HEK293 (cell line): Measurements from ENCODE around the gene PFN1.
"Not testable (repeated sequence)": the region's sequence is repeated elsewhere in the genome, so short reads cannot be mapped to it uniquely, and the experiment has no call there.

Experiments
- CTCF ChIA-PET: fragments of 350-600 bp; formaldehyde crosslinking; extraction: SDS; loops from one replicate; lab custom pipeline; 2021; ENCODE audit warnings: antibody characterized with exemption; lab: Yijun Ruan, JAX
- POLR2A ChIA-PET: fragments of 300-600 bp; formaldehyde crosslinking; extraction: SDS; loops from one replicate; lab custom pipeline; 2020; ENCODE audit warnings: antibody characterized with exemption, inconsistent platforms; lab: Yijun Ruan, JAX
- H3K27ac ChIP-seq: fragments of 200-500 bp; sonication (Bioruptor generic); 2 replicates; pipeline ENCODE4 v1.5.1; 2014; ENCODE audit warnings: low read depth, low read length, control low read depth, inconsistent platforms; ENCODE audit errors: extremely low read depth
- H3K36me3 ChIP-seq, 2 experiments: fragments of 200-500 bp in 1 of 2; sonication (Bioruptor generic) in 1 of 2; 1 replicate in 1 of 2; 2 replicates in 1 of 2; pipeline ENCODE4 v1.5.1; 2014 to 2017; ENCODE audit warnings: inconsistent platforms in 2 of 2, low read length in 2 of 2; ENCODE audit not compliant: control insufficient read depth in 2 of 2, insufficient read depth in 1 of 2
- H3K4me1 ChIP-seq: fragments of 200-500 bp; sonication (Bioruptor generic); 2 replicates; pipeline ENCODE4 v1.5.1; 2014; ENCODE audit warnings: mild to moderate bottlenecking, low read length, inconsistent platforms; ENCODE audit not compliant: control insufficient read depth, insufficient read depth
- H3K4me3 ChIP-seq: 2 replicates; pipeline ENCODE4 v1.5.1; 2011; ENCODE audit warnings: low read depth, mild to moderate bottlenecking, control low read depth, low read length, moderate library complexity
- H3K9me3 ChIP-seq: fragments of 200-500 bp; sonication (Bioruptor generic); 2 replicates; pipeline ENCODE4 v1.5.1; 2014; ENCODE audit warnings: low read depth, low read length, inconsistent platforms; ENCODE audit not compliant: control insufficient read depth, insufficient read depth
- MEIS1 ChIP-seq: sonication (generic); formaldehyde crosslinking; IDR thresholded peaks from 2 replicates; pipeline ENCODE4 v1.8.1; 2022; ENCODE audit warnings: missing genetic modification reagents, mild to moderate bottlenecking, borderline replicate concordance
- ZIC2 ChIP-seq: fragments of 450-650 bp; formaldehyde crosslinking; IDR thresholded peaks from 2 replicates; pipeline ENCODE4 v1.5.1; 2016; ENCODE audit warnings: missing biosample characterization, missing genetic modification characterization
- ZNF121 ChIP-seq: fragments of 450-650 bp; formaldehyde crosslinking; IDR thresholded peaks from 2 replicates; pipeline ENCODE4 v1.5.1; 2016; ENCODE audit warnings: missing biosample characterization, missing genetic modification characterization
- ZNF16 ChIP-seq: fragments of 450-650 bp; formaldehyde crosslinking; IDR thresholded peaks from 2 replicates; pipeline ENCODE4 v1.5.1; 2016; ENCODE audit warnings: low read depth, missing biosample characterization, missing genetic modification characterization
- ZNF292 ChIP-seq: fragments of 450-650 bp; formaldehyde crosslinking; IDR thresholded peaks from 2 replicates; pipeline ENCODE4 v1.5.1; 2016; ENCODE audit warnings: low read depth, missing biosample characterization, missing genetic modification characterization, borderline replicate concordance
- ZNF341 ChIP-seq: fragments of 450-650 bp; formaldehyde crosslinking; IDR thresholded peaks from 2 replicates; pipeline ENCODE4; 2016; ENCODE audit warnings: low read depth, missing biosample characterization, missing genetic modification characterization
- ZNF621 ChIP-seq: fragments of 450-650 bp; formaldehyde crosslinking; IDR thresholded peaks from 2 replicates; pipeline ENCODE4 v1.5.1; 2017; ENCODE audit warnings: missing biosample characterization, missing genetic modification characterization
- ZNF660 ChIP-seq: fragments of 450-650 bp; IDR thresholded peaks from 2 replicates; pipeline ENCODE4 v1.5.1; 2018; ENCODE audit warnings: missing biosample characterization, mild to moderate bottlenecking, missing genetic modification characterization
- ZNF76 ChIP-seq: fragments of 450-650 bp; formaldehyde crosslinking; IDR thresholded peaks from 2 replicates; pipeline ENCODE4; 2016; ENCODE audit warnings: low read depth, missing biosample characterization, missing genetic modification characterization, borderline replicate concordance
- ZNF792 ChIP-seq: fragments of 450-650 bp; formaldehyde crosslinking; IDR thresholded peaks from 2 replicates; pipeline ENCODE4 v1.5.1; 2016; ENCODE audit warnings: missing biosample characterization, missing genetic modification characterization
- ZNF837 ChIP-seq: fragments of 450-650 bp; formaldehyde crosslinking; IDR thresholded peaks from 2 replicates; pipeline ENCODE4 v1.5.1; 2016; ENCODE audit warnings: missing biosample characterization, missing genetic modification characterization
- TF ChIP-seq, protein P1 (sequence below): fragments of 450-650 bp; IDR thresholded peaks from 2 replicates; pipeline ENCODE4 v1.5.1; 2018; ENCODE audit warnings: missing biosample characterization, mild to moderate bottlenecking, missing genetic modification characterization
- TF ChIP-seq, protein P2 (sequence below): sonication (generic); formaldehyde crosslinking; IDR thresholded peaks from 2 replicates; pipeline ENCODE4 v1.8.1; 2022; ENCODE audit warnings: mild to moderate bottlenecking, moderate library complexity, missing genetic modification reagents
- TF ChIP-seq, protein P3 (sequence below): fragments of 450-650 bp; formaldehyde crosslinking; IDR thresholded peaks from 2 replicates; pipeline ENCODE4 v1.5.1; 2016; ENCODE audit warnings: missing biosample characterization, missing genetic modification characterization
- TF ChIP-seq, protein P4 (sequence below): fragments of 450-650 bp; formaldehyde crosslinking; IDR thresholded peaks from 2 replicates; pipeline ENCODE4 v1.5.1; 2016; ENCODE audit warnings: missing biosample characterization, missing genetic modification characterization
- TF ChIP-seq, protein P5 (sequence below): fragments of 450-650 bp; formaldehyde crosslinking; IDR thresholded peaks from 2 replicates; pipeline ENCODE4 v1.5.1; 2016; ENCODE audit warnings: missing biosample characterization, missing genetic modification characterization
- TF ChIP-seq, protein P6 (sequence below): fragments of 450-650 bp; formaldehyde crosslinking; IDR thresholded peaks from 2 replicates; pipeline ENCODE4 v1.5.1; 2016; ENCODE audit warnings: missing biosample characterization, missing genetic modification characterization

Gene PFN1

DNA sequence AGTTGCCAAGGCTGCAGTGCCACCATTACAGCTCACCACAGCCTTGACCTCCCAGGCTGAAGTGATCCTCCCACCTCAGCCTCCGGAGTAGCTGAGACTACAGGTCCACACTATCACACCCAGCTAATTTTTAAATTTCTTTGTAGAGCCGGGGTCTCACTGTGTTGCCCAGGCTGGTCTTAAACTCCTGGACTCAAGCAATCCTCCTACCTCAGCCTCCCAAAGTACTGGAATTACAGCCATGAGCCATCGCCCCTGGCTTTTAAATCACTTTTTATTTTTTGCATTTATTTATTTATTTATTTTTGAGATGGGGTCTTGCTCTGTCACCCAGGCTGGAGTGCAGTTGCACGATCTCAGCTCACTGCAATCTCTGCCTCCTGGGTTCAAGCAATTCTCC lies 33.8 kb downstream of the PFN1 start:
- H3K36me3 ChIP-seq, H3K27ac ChIP-seq, H3K4me1 ChIP-seq, H3K9me3 ChIP-seq, H3K4me3 ChIP-seq: not testable (repeated sequence)
- ChIA-PET POLR2A (interaction anchor here (0.9 to 1.3 kb wide), 2 partner anchors 12 to 25 kb away, joined by 3 read pairs; partner anchors contain the start of genes RNF167 and SLC25A11), CTCF (interaction anchor here (0.6 to 1.0 kb wide), 3 partner anchors 108 to 335 kb away, joined by 3 to 5 read pairs (median 3); no protein-coding TSS in a partner anchor)
- peak; percentile 86 for TF ChIP-seq ZNF121 (tag by site-specific recombination)

DNA sequence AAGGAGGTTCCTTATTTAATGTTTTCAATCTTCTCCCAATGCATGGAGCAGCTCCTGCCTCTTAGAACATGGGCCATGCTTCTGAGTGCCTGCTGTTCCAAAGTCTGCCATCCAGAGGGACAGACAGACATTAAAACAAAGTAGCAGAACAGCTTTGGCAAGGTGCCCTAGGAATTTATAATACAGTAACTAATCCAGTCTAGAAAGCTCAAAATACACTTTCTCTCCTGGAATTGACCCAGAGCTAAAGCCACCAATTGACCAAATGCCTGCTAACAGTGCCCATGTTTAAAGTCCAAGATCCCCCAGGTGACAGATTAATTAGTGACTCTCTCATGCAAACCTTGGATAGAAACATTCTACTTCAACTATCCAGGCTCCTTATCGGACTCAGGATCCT lies 34.3 kb downstream of the PFN1 start:
- POLR2A ChIA-PET, result interaction anchor here (0.6 to 1.3 kb wide), 5 partner anchors 9 to 195 kb away, joined by 3 to 7 read pairs (median 5); partner anchors contain the start of genes RNF167 and SLC25A11
- CTCF ChIA-PET, result interaction anchor here (0.6 to 1.6 kb wide), 9 partner anchors 9 to 1262 kb away, joined by 3 to 6 read pairs (median 4); no protein-coding TSS in a partner anchor
- H3K27ac ChIP-seq, result no peak overlapping the region
- H3K4me3 ChIP-seq, result no peak overlapping the region
- no peaks in the 10 kb centered on the region; a peak in 1 of 3 replicates for H3K36me3 ChIP-seq
- no peaks in the 10 kb centered on the region for H3K9me3 ChIP-seq
- TF ChIP-seq ZNF341 (tag by site-specific recombination) (peak; percentile 74), ZIC2 (tag by site-specific recombination) (no peak)
- H3K4me1 ChIP-seq, result no peaks in the 10 kb centered on the region; the same call in 1 of the 2 replicates

DNA sequence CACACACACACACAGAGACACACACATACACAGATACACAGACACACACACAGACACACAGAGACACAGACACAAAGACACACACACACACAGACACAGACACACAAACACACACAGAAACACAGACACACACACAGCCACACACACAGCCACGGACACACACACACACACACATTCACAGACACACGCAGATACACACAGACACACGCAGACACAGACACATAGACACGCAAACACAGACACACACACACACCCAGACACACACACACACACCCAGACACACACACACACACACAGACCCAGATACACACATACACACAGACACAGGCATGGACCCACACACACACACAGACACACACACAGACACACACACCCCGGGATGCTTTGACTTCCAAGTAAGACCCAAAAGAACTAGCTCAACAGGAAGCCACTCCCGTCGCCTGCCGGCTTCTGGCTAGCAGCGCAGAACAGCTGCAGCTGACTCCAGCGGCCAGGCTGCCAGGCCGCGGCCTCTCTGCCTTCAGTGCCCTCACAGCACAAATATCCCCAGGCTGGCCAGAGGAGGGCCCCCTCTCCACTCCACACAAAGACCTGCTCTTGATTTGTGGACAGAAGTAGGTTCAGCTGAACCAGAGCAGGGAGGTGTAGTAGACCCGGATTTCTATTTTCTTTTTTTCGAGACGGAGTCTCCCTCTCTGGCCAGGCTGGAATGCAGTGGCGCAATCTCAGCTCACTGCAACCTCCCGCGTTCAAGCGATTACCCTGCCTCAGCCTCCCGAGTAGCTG lies 39.4 kb downstream of the PFN1 start:
- CTCF ChIA-PET, result interaction anchor here (0.6 to 2.3 kb wide), 45 partner anchors 8 to 1162 kb away, joined by 3 to 23 read pairs (median 4); partner anchors contain the start of genes ARRB2, C17orf107, CAMTA2 and ENO3
- Histone ChIP-seq H3K4me3 (no peak overlapping the region), H3K36me3 (no peaks in the 10 kb centered on the region), H3K4me1 (no peaks in the 10 kb centered on the region; the same call in 1 of the 2 replicates), H3K27ac (0 out of 2 replicates have a peak overlapping the region, but pooled peaks have one; percentile 12), H3K9me3 (no peaks in the 10 kb centered on the region)
- POLR2A ChIA-PET, result interaction anchor here (0.5 to 1.9 kb wide), 14 partner anchors 14 to 240 kb away, joined by 3 to 27 read pairs (median 4); partner anchors contain the start of genes ARRB2, INCA1, KIF1C and RNF167
- no peak for TF ChIP-seq ZNF837 (tag by site-specific recombination)
- no peak for TF ChIP-seq MEIS1 (CRISPR knock-in tag)
- TF ChIP-seq, protein P1, sequence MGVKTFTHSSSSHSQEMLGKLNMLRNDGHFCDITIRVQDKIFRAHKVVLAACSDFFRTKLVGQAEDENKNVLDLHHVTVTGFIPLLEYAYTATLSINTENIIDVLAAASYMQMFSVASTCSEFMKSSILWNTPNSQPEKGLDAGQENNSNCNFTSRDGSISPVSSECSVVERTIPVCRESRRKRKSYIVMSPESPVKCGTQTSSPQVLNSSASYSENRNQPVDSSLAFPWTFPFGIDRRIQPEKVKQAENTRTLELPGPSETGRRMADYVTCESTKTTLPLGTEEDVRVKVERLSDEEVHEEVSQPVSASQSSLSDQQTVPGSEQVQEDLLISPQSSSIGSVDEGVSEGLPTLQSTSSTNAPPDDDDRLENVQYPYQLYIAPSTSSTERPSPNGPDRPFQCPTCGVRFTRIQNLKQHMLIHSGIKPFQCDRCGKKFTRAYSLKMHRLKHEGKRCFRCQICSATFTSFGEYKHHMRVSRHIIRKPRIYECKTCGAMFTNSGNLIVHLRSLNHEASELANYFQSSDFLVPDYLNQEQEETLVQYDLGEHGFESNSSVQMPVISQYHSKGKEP (tag by site-specific recombination), result no peak
- TF ChIP-seq, protein P2, sequence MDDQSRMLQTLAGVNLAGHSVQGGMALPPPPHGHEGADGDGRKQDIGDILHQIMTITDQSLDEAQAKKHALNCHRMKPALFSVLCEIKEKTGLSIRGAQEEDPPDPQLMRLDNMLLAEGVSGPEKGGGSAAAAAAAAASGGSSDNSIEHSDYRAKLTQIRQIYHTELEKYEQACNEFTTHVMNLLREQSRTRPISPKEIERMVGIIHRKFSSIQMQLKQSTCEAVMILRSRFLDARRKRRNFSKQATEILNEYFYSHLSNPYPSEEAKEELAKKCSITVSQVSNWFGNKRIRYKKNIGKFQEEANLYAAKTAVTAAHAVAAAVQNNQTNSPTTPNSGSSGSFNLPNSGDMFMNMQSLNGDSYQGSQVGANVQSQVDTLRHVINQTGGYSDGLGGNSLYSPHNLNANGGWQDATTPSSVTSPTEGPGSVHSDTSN (CRISPR knock-in tag), result no peak
- TF ChIP-seq, protein P3, sequence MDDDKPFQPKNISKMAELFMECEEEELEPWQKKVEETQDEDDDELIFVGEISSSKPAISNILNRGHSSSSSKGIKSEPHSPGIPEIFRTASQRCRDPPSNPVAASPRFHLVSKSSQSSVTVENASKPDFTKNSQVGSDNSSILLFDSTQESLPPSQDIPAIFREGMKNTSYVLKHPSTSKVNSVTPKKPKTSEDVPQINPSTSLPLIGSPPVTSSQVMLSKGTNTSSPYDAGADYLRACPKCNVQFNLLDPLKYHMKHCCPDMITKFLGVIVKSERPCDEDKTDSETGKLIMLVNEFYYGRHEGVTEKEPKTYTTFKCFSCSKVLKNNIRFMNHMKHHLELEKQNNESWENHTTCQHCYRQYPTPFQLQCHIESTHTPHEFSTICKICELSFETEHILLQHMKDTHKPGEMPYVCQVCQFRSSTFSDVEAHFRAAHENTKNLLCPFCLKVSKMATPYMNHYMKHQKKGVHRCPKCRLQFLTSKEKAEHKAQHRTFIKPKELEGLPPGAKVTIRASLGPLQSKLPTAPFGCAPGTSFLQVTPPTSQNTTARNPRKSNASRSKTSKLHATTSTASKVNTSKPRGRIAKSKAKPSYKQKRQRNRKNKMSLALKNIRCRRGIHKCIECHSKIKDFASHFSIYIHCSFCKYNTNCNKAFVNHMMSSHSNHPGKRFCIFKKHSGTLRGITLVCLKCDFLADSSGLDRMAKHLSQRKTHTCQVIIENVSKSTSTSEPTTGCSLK (tag by site-specific recombination), result no peak
- no peak for TF ChIP-seq ZNF16 (tag by site-specific recombination)
- no peak for TF ChIP-seq ZNF76 (tag by site-specific recombination)
- TF ChIP-seq, protein P4, sequence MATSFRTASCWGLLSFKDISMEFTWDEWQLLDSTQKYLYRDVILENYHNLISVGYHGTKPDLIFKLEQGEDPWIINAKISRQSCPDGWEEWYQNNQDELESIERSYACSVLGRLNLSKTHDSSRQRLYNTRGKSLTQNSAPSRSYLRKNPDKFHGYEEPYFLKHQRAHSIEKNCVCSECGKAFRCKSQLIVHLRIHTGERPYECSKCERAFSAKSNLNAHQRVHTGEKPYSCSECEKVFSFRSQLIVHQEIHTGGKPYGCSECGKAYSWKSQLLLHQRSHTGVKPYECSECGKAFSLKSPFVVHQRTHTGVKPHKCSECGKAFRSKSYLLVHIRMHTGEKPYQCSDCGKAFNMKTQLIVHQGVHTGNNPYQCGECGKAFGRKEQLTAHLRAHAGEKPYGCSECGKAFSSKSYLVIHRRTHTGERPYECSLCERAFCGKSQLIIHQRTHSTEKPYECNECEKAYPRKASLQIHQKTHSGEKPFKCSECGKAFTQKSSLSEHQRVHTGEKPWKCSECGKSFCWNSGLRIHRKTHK (tag by site-specific recombination), result no peak
- no peak for TF ChIP-seq ZNF292
- TF ChIP-seq, protein P5, sequence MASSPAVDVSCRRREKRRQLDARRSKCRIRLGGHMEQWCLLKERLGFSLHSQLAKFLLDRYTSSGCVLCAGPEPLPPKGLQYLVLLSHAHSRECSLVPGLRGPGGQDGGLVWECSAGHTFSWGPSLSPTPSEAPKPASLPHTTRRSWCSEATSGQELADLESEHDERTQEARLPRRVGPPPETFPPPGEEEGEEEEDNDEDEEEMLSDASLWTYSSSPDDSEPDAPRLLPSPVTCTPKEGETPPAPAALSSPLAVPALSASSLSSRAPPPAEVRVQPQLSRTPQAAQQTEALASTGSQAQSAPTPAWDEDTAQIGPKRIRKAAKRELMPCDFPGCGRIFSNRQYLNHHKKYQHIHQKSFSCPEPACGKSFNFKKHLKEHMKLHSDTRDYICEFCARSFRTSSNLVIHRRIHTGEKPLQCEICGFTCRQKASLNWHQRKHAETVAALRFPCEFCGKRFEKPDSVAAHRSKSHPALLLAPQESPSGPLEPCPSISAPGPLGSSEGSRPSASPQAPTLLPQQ (tag by site-specific recombination), result 0 out of 2 replicates have a peak, but pooled peaks have one; percentile 23
- TF ChIP-seq, protein P6, sequence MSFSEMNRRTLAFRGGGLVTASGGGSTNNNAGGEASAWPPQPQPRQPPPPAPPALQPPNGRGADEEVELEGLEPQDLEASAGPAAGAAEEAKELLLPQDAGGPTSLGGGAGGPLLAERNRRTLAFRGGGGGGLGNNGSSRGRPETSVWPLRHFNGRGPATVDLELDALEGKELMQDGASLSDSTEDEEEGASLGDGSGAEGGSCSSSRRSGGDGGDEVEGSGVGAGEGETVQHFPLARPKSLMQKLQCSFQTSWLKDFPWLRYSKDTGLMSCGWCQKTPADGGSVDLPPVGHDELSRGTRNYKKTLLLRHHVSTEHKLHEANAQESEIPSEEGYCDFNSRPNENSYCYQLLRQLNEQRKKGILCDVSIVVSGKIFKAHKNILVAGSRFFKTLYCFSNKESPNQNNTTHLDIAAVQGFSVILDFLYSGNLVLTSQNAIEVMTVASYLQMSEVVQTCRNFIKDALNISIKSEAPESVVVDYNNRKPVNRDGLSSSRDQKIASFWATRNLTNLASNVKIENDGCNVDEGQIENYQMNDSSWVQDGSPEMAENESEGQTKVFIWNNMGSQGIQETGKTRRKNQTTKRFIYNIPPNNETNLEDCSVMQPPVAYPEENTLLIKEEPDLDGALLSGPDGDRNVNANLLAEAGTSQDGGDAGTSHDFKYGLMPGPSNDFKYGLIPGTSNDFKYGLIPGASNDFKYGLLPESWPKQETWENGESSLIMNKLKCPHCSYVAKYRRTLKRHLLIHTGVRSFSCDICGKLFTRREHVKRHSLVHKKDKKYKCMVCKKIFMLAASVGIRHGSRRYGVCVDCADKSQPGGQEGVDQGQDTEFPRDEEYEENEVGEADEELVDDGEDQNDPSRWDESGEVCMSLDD (tag by site-specific recombination), result peak; percentile 33; the same call in 1 of the 2 replicates
- TF ChIP-seq ZNF660, result no peak; the same call in 1 of the 2 replicates
- no peak for TF ChIP-seq ZNF792 (tag by site-specific recombination)
- no peak for TF ChIP-seq ZNF621
